ENCODE results near the gene AURKAIP1. TPM values are rescaled to one million over a fixed set of nuclear protein-coding genes. Genes with fewer than 3 reads are reported as not detected.
A peak's percentile ranks its signal among the peaks of the same experiment; 100 is the strongest.
"Not testable (repeated sequence)": the region's sequence is repeated elsewhere in the genome, so short reads cannot be mapped to it uniquely, and the experiment has no call there.

Gene AURKAIP1
- total RNA-seq, 1 donor from 2014 or later, result 31.0 TPM

- FAIRE-seq, result no peak
Observed at GRCh38 chr1:1388078-1388472, 13.1 kb upstream of the AURKAIP1 start.

GRCh38 chr1:1387098-1388077 is 12.4 kb upstream of the AURKAIP1 start:
- no peak for FAIRE-seq
- DNase-seq (ENCODE audit: low spot score in 2 of 2), result no peak

More at GRCh38 chr1:1388078-1388472, 13.1 kb upstream of the AURKAIP1 start:
- no peak for DNase-seq (ENCODE audit: low spot score in 2 of 2)

- no peak for FAIRE-seq
Observed at GRCh38 chr1:1385931-1386330, 10.9 kb upstream of the AURKAIP1 start.

GRCh38 chr1:1385339-1385738 is 10.3 kb upstream of the AURKAIP1 start:
- not testable (repeated sequence) for DNase-seq (ENCODE audit: low spot score in 2 of 2); FAIRE-seq

More at GRCh38 chr1:1385931-1386330, 10.9 kb upstream of the AURKAIP1 start:
- DNase-seq (ENCODE audit: low spot score in 2 of 2), result no peak

GRCh38 chr1:1381294-1381693 is 6.3 kb upstream of the AURKAIP1 start:
- DNase-seq (ENCODE audit: low spot score in 2 of 2), result no peak
- no peak for FAIRE-seq

GRCh38 chr1:1380860-1381259 is 5.9 kb upstream of the AURKAIP1 start:
- no peak for DNase-seq (ENCODE audit: low spot score in 2 of 2)
- FAIRE-seq, result no peak

- DNase-seq (ENCODE audit: low spot score in 2 of 2) (no peak), FAIRE-seq (no peak)
Observed at GRCh38 chr1:1377540-1378205, 2.7 kb upstream of the AURKAIP1 start.

GRCh38 chr1:1376551-1377226 is 1.7 kb upstream of the AURKAIP1 start:
- FAIRE-seq (no peak), DNase-seq (ENCODE audit: low spot score in 2 of 2) (no peak)

- FAIRE-seq (no peak), DNase-seq (ENCODE audit: low spot score in 2 of 2) (no peak)
Observed at GRCh38 chr1:1374589-1374928, 448 bp downstream of the AURKAIP1 start.

GRCh38 chr1:1373815-1374588 is 1.0 kb downstream of the AURKAIP1 start:
- DNase-seq (ENCODE audit: low spot score in 2 of 2), result no peak
- FAIRE-seq, result no peak

GRCh38 chr1:1373051-1373814 is 1.8 kb downstream of the AURKAIP1 start:
- DNase-seq (ENCODE audit: low spot score in 2 of 2), result no peak
- FAIRE-seq, result no peak

GRCh38 chr1:1371746-1372711 is 3.0 kb downstream of the AURKAIP1 start:
- no peak for FAIRE-seq
- DNase-seq (ENCODE audit: low spot score in 2 of 2), result peak; percentile 74 to 83

GRCh38 chr1:1371364-1371745 is 3.7 kb downstream of the AURKAIP1 start:
- DNase-seq (ENCODE audit: low spot score in 2 of 2) (no peak), FAIRE-seq (no peak)

GRCh38 chr1:1370771-1371300 is 4.2 kb downstream of the AURKAIP1 start:
- FAIRE-seq, result no peak
- no peak for DNase-seq (ENCODE audit: low spot score in 2 of 2)

- not testable (repeated sequence) for DNase-seq (ENCODE audit: low spot score in 2 of 2); FAIRE-seq
Observed at GRCh38 chr1:1370094-1370493, 4.9 kb downstream of the AURKAIP1 start.

GRCh38 chr1:1367315-1367714 is 7.7 kb downstream of the AURKAIP1 start:
- no peak for FAIRE-seq
- no peak for DNase-seq (ENCODE audit: low spot score in 2 of 2)

- FAIRE-seq (no peak), DNase-seq (ENCODE audit: low spot score in 2 of 2) (no peak)
Observed at GRCh38 chr1:1366699-1367066, 8.3 kb downstream of the AURKAIP1 start.

Data from frontal cortex (tissue), 4 donors.